AG09319 (cell line): ENCODE results near the gene CLTA.
"Not testable (repeated sequence)": the region's sequence is repeated elsewhere in the genome, so short reads cannot be mapped to it uniquely, and the experiment has no call there.

ENCODE experiments used
- DNase-seq: peaks from one replicate; pipeline ENCODE4 v3.0.0-alpha.2; 2010; ENCODE audit warnings: low read depth; ENCODE audit errors: extremely low read depth
- TF ChIP-seq, protein P1 (sequence below): IDR thresholded peaks from 2 replicates; pipeline ENCODE4 v1.5.1; 2011; ENCODE audit warnings: low read depth, mild to moderate bottlenecking, inconsistent platforms, low read length, moderate library complexity

Gene CLTA

GRCh38 chr9:36166168-36166927, 24.4 kb upstream of the CLTA start:
- DNase-seq, result no peak

DNA sequence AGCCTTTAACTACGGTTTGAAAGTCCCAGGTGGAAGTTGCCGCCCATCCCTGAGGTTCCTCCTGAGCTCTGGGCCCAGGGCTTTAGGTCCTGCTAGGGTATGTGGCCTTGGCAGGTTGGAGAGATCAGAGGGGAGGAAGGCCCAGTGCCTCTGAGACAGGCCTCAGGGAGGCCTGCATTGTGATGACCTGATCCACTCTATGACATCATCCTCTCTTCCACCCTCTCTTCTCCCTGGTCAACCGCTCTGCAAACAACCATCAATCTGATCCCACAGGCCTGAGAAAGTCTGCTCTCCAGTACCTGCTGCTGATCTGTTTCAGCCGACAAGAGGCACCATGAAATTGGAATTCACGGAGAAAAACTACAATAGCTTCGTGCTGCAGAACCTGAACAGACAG, 21.6 kb upstream of the CLTA start, which contains the start of gene CCIN:
CCIN (plus strand) TSS at position 223 of the 400 bp plus-strand sequence; CDS start at position 338, 115 bp downstream.
- no peak for DNase-seq
- TF ChIP-seq, protein P1, sequence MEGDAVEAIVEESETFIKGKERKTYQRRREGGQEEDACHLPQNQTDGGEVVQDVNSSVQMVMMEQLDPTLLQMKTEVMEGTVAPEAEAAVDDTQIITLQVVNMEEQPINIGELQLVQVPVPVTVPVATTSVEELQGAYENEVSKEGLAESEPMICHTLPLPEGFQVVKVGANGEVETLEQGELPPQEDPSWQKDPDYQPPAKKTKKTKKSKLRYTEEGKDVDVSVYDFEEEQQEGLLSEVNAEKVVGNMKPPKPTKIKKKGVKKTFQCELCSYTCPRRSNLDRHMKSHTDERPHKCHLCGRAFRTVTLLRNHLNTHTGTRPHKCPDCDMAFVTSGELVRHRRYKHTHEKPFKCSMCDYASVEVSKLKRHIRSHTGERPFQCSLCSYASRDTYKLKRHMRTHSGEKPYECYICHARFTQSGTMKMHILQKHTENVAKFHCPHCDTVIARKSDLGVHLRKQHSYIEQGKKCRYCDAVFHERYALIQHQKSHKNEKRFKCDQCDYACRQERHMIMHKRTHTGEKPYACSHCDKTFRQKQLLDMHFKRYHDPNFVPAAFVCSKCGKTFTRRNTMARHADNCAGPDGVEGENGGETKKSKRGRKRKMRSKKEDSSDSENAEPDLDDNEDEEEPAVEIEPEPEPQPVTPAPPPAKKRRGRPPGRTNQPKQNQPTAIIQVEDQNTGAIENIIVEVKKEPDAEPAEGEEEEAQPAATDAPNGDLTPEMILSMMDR, result no peak

More at GRCh38 chr9:36166168-36166927, 24.4 kb upstream of the CLTA start:
- TF ChIP-seq, protein P1, result peak; percentile 77

GRCh38 chr9:36169708-36170107, 21.0 kb upstream of the CLTA start:
- no peak for DNase-seq
- TF ChIP-seq, protein P1, result no peak

DNA sequence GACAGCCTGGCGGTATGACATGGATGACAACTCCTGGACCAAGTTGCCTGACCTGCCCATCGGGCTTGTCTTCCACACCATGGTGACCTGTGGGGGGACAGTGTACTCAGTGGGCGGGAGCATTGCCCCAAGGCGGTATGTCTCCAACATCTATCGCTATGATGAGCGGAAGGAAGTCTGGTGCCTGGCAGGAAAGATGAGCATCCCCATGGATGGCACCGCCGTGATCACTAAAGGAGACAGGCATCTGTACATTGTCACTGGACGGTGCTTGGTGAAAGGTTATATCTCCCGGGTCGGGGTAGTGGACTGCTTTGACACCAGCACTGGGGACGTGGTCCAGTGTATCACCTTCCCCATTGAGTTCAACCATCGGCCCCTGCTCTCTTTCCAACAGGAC, 20.2 kb upstream of the CLTA start:
- DNase-seq, result no peak
- TF ChIP-seq, protein P1, result no peak

GRCh38 chr9:36173861-36174260, 16.9 kb upstream of the CLTA start:
- TF ChIP-seq, protein P1, result no peak
- no peak for DNase-seq

DNA sequence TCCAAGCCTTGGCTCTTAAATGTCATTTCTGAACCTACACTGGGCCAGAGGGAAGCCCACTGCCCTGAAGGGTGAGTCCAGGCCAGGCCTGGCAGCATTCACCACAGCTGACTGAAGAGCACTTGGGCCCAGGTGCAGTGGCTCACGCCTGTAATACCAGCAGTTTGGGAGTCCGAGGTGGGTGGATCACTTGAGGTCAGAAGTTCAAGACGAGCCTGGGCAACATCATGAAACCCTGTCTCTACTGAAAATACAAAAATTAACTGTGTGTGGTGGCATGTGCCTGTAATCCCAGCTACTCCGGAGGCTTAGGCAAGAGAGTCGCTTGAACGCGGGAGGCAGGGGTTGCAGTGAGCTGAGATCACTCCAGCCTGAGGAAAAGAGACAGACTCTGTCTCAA, 16.4 kb upstream of the CLTA start:
- TF ChIP-seq, protein P1, result no peak
- DNase-seq, result no peak

GRCh38 chr9:36174731-36175130, 16.0 kb upstream of the CLTA start:
- TF ChIP-seq, protein P1, result no peak
- no peak for DNase-seq

DNA sequence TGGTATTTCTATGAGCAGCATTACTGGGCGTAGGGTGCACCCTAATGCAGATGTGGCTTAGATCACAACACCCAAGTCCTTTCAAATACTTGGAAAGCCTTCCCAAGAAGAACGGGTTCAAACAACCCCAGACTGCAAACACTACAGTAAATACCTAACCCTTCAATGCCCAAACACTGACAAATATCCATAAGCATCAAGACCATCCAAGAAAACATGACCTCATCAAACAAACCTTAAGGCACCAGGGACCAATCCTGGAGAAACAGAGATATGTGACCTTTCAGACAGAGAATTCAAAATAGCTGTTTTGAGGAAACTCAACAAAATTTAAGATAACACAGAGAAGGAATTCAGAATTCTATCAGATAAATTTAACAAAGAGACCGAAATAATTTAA, 15.5 kb upstream of the CLTA start:
- not testable (repeated sequence) for DNase-seq

- not testable (repeated sequence) for DNase-seq
Measured at GRCh38 chr9:36176496-36176895, 14.2 kb upstream of the CLTA start.
